Heart right ventricle (tissue), 16 donors: Measurements from ENCODE around the gene MYH14. TPM values are rescaled to one million over a fixed set of nuclear protein-coding genes. Genes with fewer than 3 reads are reported as not detected.

Experiments used
- ATAC-seq, 8 donors: fragments of 200-7000 bp; cut with Tn5 transposase; one replicate each; pipeline ENCODE4 v1.9.1; 2020; ENCODE audit warnings: mild to moderate bottlenecking in 8 of 8, moderate library complexity in 8 of 8, moderate number of reproducible peaks in 1 of 8
- DNase-seq, 2 donors: peaks; one replicate each; pipeline ENCODE4 v3.0.0-alpha.2; 2020
- H3K27ac ChIP-seq, 10 donors: fragments of 200-600 bp; sonication (generic) in 2 of 10; one replicate each; pipeline versions ENCODE4 v1.5.0 to v1.8.0; 2020 to 2022; ENCODE audit warnings: mild to moderate bottlenecking in 3 of 10
- H3K27me3 ChIP-seq, 7 donors: fragments of 200-600 bp; one replicate each; pipeline ENCODE4 v1.8.0; 2021 to 2022; ENCODE audit warnings: mild to moderate bottlenecking in 2 of 7
- H3K36me3 ChIP-seq, 9 donors: fragments of 200-600 bp; sonication (generic) in 1 of 9; one replicate each; pipeline versions ENCODE4 v1.5.0 to v1.8.0; 2020 to 2022; ENCODE audit warnings: mild to moderate bottlenecking in 2 of 9
- H3K4me1 ChIP-seq, 9 donors: fragments of 200-600 bp; sonication (generic) in 1 of 9; one replicate each; pipeline versions ENCODE4 v1.5.0 to v1.8.0; 2020 to 2022; ENCODE audit warnings: mild to moderate bottlenecking in 4 of 9
- H3K4me3 ChIP-seq, 10 donors: fragments of 200-600 bp; sonication (generic) in 2 of 10; one replicate each; pipeline versions ENCODE4 v1.5.0 to v1.8.0; 2020 to 2022; ENCODE audit warnings: mild to moderate bottlenecking in 7 of 10, moderate library complexity in 2 of 10
- H3K9me3 ChIP-seq, 11 donors: fragments of 200-600 bp in 10 of 11; sonication (generic) in 2 of 11; one replicate each; pipeline versions ENCODE4 v1.5.0 to v1.8.0; 2013 to 2022; ENCODE audit warnings: mild to moderate bottlenecking in 2 of 11, control low read depth in 1 of 11, moderate library complexity in 1 of 11
- WGBS, 2 donors: extraction: QIAGEN DNeasy Blood & Tissue Kit; methylation state at CpG; one replicate each; pipeline ENCODE4 v1.1.7; 2013; ENCODE audit warnings: inconsistent platforms in 1 of 2; 5-methylcytosine and 5-hydroxymethylcytosine counted together
- intact Hi-C, 10 donors: fragments of 100-400 bp; cut with DNase I; formaldehyde crosslinking; loops; one replicate each; pipeline versions ENCODE4 v1.11.1 to v1.14.2; 2022
- polyA plus RNA-seq, 2 donors: library from polyadenylated mRNA; stranded (reverse); fragments of 200-250 nt; gene quantifications; one replicate each; pipeline ENCODE4 v1.2.3, GENCODE V29; 2013
- total RNA-seq, 10 donors: library from RNA; stranded (reverse); fragmentation: NEBNext Ultra II Directional in 3 of 10; extraction: Animal tissue kit (Norgen Biotek cat#: 25700) in 3 of 10; gene quantifications; one replicate each; pipeline versions ENCODE4 v1.2.1 to v1.2.4, GENCODE V29; 2021 to 2023
- TF ChIP-seq, protein P1 (sequence below), 9 donors: fragments of 200-600 bp; sonication (generic) in 2 of 9; IDR thresholded peaks; one replicate each; pipeline versions ENCODE4 v1.5.0 to v1.8.0; 2021 to 2022; ENCODE audit warnings: antibody characterized with exemption in 9 of 9, mild to moderate bottlenecking in 5 of 9, moderate library complexity in 1 of 9
- donor health status: Arrhythmogenic right ventricular cardiomyopathy.
- donor health status: ischemic (EF 13 %, LVEDD 7.1; RV severe dilation, severe dysfunction).
- donor health status: healthy with polysubstance abuse.
- donor health status: DM: no; HTN: yes; CAD: no.
- donor health status: DM: no; HTN: no; CAD: no.
- donor health status: ischemic (EF 25% LVEDD 6.9; RV normal size, moderate dysfunction).
- donor health status: ischemic (EF 25% LVEDD 5.7; RV mildly dilated, moderate dysfunction).
- donor health status: healthy.
- donor health status: DM: yes; HTN: yes; CAD: no.
- donor health status: Ischemic cardiomyopathy.
- donor health status: ischemic (EF 35%, LVEDD 5.7; RV mildly dilated, moderate dysfunction).
- donor health status: nonischemic (EF 11% LVEDD 7.7; RV severe dilation, severe dysfunction).
- donor health status: DM: yes; HTN: yes; CAD: no.
- donor health status: PGD.
- donor health status: ischemic (EF 29% LVEDD 5.4; RV normal size, mild dysfunction).
- donor health status: nonischemic (EF 23%, LVEDD 6.1; RV moderate dilation, normal function).

Gene MYH14
- total and polyA plus RNA-seq, 12 donors = 29.3 to 149 (median 102) TPM

DNA sequence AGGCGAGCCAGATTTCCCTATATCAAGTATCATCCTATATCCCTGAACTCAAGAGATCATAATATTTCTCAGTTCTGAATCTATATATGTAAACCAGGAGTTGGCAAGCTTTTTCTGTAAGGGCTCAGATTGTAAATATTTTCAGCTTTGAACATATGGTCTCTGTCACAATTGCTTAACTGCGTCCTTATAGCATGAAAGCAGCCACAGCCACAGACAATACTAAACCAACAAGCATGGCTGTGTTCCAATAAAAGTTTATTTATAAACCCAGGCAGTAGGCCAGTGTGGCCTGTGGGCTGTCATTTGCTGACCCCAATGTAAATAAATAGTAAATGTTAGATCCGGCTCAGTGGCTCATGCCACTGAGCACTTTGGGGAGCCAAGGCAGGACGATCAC is 12.2 kb upstream of the MYH14 start:
- Histone ChIP-seq H3K36me3 (no peaks in the 10 kb centered on the region), H3K9me3 (no peaks in the 10 kb centered on the region), H3K27ac (peak overlapping the region in 6 of 10 donors; percentile 22 to 55 (median 39)), H3K4me1 (peaks cover 0 to 7% (median 0%) of the 10 kb centered on the region in 9 donors), H3K27me3 (peaks cover 0 to 12% (median 0%) of the 10 kb centered on the region in 7 donors), H3K4me3 (no peak overlapping the region)
- TF ChIP-seq, protein P1, sequence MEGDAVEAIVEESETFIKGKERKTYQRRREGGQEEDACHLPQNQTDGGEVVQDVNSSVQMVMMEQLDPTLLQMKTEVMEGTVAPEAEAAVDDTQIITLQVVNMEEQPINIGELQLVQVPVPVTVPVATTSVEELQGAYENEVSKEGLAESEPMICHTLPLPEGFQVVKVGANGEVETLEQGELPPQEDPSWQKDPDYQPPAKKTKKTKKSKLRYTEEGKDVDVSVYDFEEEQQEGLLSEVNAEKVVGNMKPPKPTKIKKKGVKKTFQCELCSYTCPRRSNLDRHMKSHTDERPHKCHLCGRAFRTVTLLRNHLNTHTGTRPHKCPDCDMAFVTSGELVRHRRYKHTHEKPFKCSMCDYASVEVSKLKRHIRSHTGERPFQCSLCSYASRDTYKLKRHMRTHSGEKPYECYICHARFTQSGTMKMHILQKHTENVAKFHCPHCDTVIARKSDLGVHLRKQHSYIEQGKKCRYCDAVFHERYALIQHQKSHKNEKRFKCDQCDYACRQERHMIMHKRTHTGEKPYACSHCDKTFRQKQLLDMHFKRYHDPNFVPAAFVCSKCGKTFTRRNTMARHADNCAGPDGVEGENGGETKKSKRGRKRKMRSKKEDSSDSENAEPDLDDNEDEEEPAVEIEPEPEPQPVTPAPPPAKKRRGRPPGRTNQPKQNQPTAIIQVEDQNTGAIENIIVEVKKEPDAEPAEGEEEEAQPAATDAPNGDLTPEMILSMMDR (IDR thresholded peaks at IDR 0.05) = no peak
- WGBS, 2 donors = 28 to 29% methylated on average over 4 of the region's 4 CpGs
- intact Hi-C loops = no loop called here
- ATAC-seq (peak in 5 of 8 donors; percentile 59 to 74 (median 67)), DNase-seq (no peak)

DNA sequence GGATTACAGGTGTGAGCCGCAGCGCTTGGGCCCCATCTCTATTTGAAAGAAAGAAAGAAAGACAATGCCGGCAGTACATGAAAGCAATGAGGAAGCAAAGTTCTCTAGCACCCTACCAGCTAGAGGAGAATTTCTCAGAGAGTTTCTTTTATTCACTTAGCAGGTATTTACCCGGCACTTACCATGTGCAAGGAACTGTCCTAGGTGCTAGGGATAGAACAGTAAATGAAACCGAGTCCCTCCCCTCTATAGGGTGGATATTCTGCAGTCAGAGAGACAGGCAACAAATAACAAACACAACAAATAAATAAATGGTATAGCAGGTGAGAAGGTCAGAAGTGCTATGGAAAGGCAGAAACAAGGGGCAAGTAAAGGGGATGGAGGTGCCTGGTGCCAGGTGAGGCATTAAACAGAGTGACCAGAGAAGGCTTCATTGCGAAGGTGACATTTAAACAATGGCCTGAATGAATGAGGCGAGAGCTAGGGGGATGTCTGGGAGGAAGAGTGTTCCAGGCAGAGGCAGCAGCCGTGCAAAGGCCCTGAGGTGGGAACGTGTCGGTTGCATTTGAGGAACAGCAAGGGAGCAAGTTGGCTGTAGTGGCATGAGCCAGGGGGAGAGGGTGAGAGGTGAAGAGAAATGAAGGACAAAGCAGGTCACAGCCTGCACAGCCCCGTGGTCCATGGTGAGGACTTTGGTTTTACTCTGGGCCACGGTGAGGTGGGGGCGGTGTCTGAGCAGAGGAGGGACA is 10.8 kb upstream of the MYH14 start:
- intact Hi-C loops = no loop called here
- H3K9me3 ChIP-seq = no peaks in the 10 kb centered on the region
- ATAC-seq (no peak), DNase-seq (no peak)
- H3K27ac ChIP-seq = no peak overlapping the region
- 68 to 74% methylated on average over 13 of the region's 13 CpGs for WGBS, 2 donors
- TF ChIP-seq, protein P1 (IDR thresholded peaks at IDR 0.05) = no peak
- no peaks in the 10 kb centered on the region for H3K36me3 ChIP-seq
- H3K4me3 ChIP-seq = no peak overlapping the region
- H3K27me3 ChIP-seq = peaks cover 0 to 12% (median 0%) of the 10 kb centered on the region in 7 donors
- peaks cover 0 to 7% (median 0%) of the 10 kb centered on the region in 9 donors for H3K4me1 ChIP-seq

DNA sequence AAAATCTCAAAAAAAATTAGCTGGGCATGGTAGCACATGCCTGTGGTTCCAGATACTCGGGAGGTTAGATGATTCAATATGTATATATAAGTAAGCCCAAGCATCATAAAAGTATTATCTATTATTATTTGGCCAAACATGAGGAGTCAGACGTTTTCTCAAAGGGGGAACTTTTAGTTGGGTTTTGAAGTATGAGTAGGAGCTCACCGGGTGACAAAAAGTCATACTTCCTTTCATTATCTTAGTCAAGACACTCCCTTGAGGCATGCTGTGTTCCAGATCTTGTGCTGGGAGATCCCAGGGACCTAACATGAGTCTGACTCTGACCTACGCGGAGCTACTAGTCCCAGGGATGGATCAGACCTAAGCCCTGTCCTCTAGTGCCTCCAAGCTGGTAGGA is 8.2 kb upstream of the MYH14 start:
- Histone ChIP-seq H3K36me3 (no peaks in the 10 kb centered on the region), H3K4me1 (peaks cover 4 to 25% (median 14%) of the 10 kb centered on the region in 9 donors), H3K27ac (no peak overlapping the region), H3K9me3 (no peaks in the 10 kb centered on the region), H3K4me3 (no peak overlapping the region), H3K27me3 (peaks cover 0 to 12% (median 0%) of the 10 kb centered on the region in 7 donors)
- TF ChIP-seq, protein P1 (IDR thresholded peaks at IDR 0.05) = no peak
- 68 to 78% methylated on average over 5 of the region's 5 CpGs for WGBS, 2 donors
- intact Hi-C loops = no loop called here
- ATAC-seq (no peak), DNase-seq (no peak)

DNA sequence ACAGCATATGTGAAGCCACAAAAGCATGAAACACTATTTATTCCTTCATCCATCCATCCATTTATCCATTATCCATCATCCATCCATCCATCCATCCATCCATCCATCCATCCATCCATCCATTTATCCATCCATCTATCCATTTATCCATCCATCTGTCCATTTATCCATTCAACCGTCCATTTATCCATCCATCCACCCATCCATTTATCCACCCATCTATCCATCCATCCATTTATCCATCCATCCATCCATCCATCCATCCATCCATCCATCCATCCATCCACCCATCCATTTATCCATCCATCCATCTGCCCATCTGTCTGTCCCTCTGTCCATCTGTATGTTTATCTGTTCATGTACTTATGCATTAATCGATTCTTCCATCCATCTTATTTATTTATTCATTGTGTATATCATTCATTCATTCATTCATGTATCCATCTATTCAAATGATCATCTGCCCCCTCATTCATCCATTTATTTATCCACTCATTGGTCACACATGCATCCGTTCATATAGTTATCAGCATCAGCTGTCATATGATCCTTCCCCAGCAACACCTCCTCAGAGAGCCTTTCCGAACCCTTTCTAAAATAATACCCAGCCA is 7.0 kb upstream of the MYH14 start:
- 70 to 71% methylated on average over 4 of the region's 4 CpGs for WGBS, 2 donors
- Histone ChIP-seq H3K36me3 (no peaks in the 10 kb centered on the region), H3K4me1 (peaks cover 4 to 23% (median 14%) of the 10 kb centered on the region in 9 donors), H3K4me3 (no peak overlapping the region), H3K27me3 (peaks cover 0 to 13% (median 6%) of the 10 kb centered on the region in 7 donors), H3K9me3 (no peaks in the 10 kb centered on the region), H3K27ac (no peak overlapping the region)
- no peak for ATAC-seq
- DNase-seq = no peak
- intact Hi-C loops = no loop called here
- TF ChIP-seq, protein P1 (IDR thresholded peaks at IDR 0.05) = no peak
